Stimulated activated CD4-positive, alpha-beta T cell treated with anti-CD3 and anti-CD28 coated beads, Interleukin-1b, Interleukin-23, amount 100 ng/mL, for 48 hours (primary cell): ENCODE results near the gene CCDC57.
"Not testable (repeated sequence)": the region's sequence is repeated elsewhere in the genome, so short reads cannot be mapped to it uniquely, and the experiment has no call there.

Experiments
- DNase-seq: peaks from one replicate; pipeline ENCODE4 v3.0.0-alpha.2; 2020

CCDC57 gene

GRCh38 chr17:82200743-82201497, 11.7 kb downstream of the CCDC57 start:
- DNase-seq, result peak; percentile 79

- no peak for DNase-seq
Observed at GRCh38 chr17:82200135-82200534, 12.5 kb downstream of the CCDC57 start.

GRCh38 chr17:82199496-82199895, 13.1 kb downstream of the CCDC57 start:
- no peak for DNase-seq

- DNase-seq, result no peak
Observed at GRCh38 chr17:82198092-82198491, 14.6 kb downstream of the CCDC57 start.

GRCh38 chr17:82195675-82196672, 16.7 kb downstream of the CCDC57 start:
- no peak for DNase-seq

- no peak for DNase-seq
Observed at GRCh38 chr17:82194765-82195164, 17.9 kb downstream of the CCDC57 start.

GRCh38 chr17:82193520-82194220, 19.0 kb downstream of the CCDC57 start:
- DNase-seq, result no peak

GRCh38 chr17:82193050-82193449, 19.6 kb downstream of the CCDC57 start:
- DNase-seq, result not testable (repeated sequence)

GRCh38 chr17:82188001-82188961, 24.4 kb downstream of the CCDC57 start:
- no peak for DNase-seq

- no peak for DNase-seq
Observed at GRCh38 chr17:82187500-82187899, 25.1 kb downstream of the CCDC57 start.

GRCh38 chr17:82186221-82186620, 26.4 kb downstream of the CCDC57 start:
- no peak for DNase-seq

- DNase-seq, result no peak
Observed at GRCh38 chr17:82184761-82185160, 27.9 kb downstream of the CCDC57 start.

- DNase-seq, result no peak
Observed at GRCh38 chr17:82180776-82181528, 31.7 kb downstream of the CCDC57 start.

- no peak for DNase-seq
Observed at GRCh38 chr17:82179946-82180475, 32.6 kb downstream of the CCDC57 start.

GRCh38 chr17:82179412-82179811, 33.2 kb downstream of the CCDC57 start:
- no peak for DNase-seq

GRCh38 chr17:82178499-82179261, 34.0 kb downstream of the CCDC57 start:
- no peak for DNase-seq

GRCh38 chr17:82177761-82178498, 34.7 kb downstream of the CCDC57 start:
- no peak for DNase-seq

GRCh38 chr17:82177276-82177675, 35.4 kb downstream of the CCDC57 start:
- no peak for DNase-seq

- DNase-seq, result no peak
Observed at GRCh38 chr17:82175951-82176350, 36.7 kb downstream of the CCDC57 start.
